Retinal pigment epithelial cell (primary cell): Measurements from ENCODE around the gene WDR27.

Source experiments
- DNase-seq: peaks from one replicate; pipeline ENCODE4 v3.0.0-alpha.2; 2010; ENCODE audit warnings: low read depth
- H3K4me3 ChIP-seq: 2 replicates; pipeline ENCODE4 v1.5.1; 2011; ENCODE audit warnings: mild to moderate bottlenecking, low read length, control low read depth, moderate library complexity
- CTCF ChIP-seq: conservative IDR thresholded peaks from 2 replicates; pipeline ENCODE4 v1.5.1; 2011; ENCODE audit warnings: low read depth, low read length, control low read depth, inconsistent platforms

The WDR27 gene

GRCh38 chr6:169558774-169559441, 142.9 kb downstream of the WDR27 start:
- TF ChIP-seq CTCF, result no peak
- DNase-seq, result no peak
- no peak overlapping the region for H3K4me3 ChIP-seq

GRCh38 chr6:169558378-169558773, 143.5 kb downstream of the WDR27 start:
- H3K4me3 ChIP-seq, result no peak overlapping the region
- TF ChIP-seq CTCF, result no peak
- DNase-seq, result no peak

- no peak for TF ChIP-seq CTCF
- no peak for DNase-seq
- H3K4me3 ChIP-seq, result no peak overlapping the region
Measured at GRCh38 chr6:169557887-169558286, 143.9 kb downstream of the WDR27 start.

- TF ChIP-seq CTCF, result no peak
- no peak overlapping the region for H3K4me3 ChIP-seq
- no peak for DNase-seq
Measured at GRCh38 chr6:169556758-169557548, 144.9 kb downstream of the WDR27 start.

- no peak for DNase-seq
- no peak overlapping the region for H3K4me3 ChIP-seq
- no peak for TF ChIP-seq CTCF
Measured at GRCh38 chr6:169555971-169556617, 145.7 kb downstream of the WDR27 start.

- no peak overlapping the region for H3K4me3 ChIP-seq
- no peak for TF ChIP-seq CTCF
- no peak for DNase-seq
Measured at GRCh38 chr6:169545982-169546381, 155.8 kb downstream of the WDR27 start.

GRCh38 chr6:169543704-169544103, 158.1 kb downstream of the WDR27 start:
- no peak for TF ChIP-seq CTCF
- H3K4me3 ChIP-seq, result no peak overlapping the region
- DNase-seq, result no peak
